Retinal pigment epithelial cell (primary cell): ENCODE results near the gene NOM1.

Experiments used
- DNase-seq: peaks from one replicate; pipeline ENCODE4 v3.0.0-alpha.2; 2010; ENCODE audit warnings: low read depth
- H3K4me3 ChIP-seq: 2 replicates; pipeline ENCODE4 v1.5.1; 2011; ENCODE audit warnings: mild to moderate bottlenecking, low read length, control low read depth, moderate library complexity
- TF ChIP-seq, protein P1 (sequence below): conservative IDR thresholded peaks from 2 replicates; pipeline ENCODE4 v1.5.1; 2011; ENCODE audit warnings: low read depth, low read length, control low read depth, inconsistent platforms

NOM1 gene

DNA sequence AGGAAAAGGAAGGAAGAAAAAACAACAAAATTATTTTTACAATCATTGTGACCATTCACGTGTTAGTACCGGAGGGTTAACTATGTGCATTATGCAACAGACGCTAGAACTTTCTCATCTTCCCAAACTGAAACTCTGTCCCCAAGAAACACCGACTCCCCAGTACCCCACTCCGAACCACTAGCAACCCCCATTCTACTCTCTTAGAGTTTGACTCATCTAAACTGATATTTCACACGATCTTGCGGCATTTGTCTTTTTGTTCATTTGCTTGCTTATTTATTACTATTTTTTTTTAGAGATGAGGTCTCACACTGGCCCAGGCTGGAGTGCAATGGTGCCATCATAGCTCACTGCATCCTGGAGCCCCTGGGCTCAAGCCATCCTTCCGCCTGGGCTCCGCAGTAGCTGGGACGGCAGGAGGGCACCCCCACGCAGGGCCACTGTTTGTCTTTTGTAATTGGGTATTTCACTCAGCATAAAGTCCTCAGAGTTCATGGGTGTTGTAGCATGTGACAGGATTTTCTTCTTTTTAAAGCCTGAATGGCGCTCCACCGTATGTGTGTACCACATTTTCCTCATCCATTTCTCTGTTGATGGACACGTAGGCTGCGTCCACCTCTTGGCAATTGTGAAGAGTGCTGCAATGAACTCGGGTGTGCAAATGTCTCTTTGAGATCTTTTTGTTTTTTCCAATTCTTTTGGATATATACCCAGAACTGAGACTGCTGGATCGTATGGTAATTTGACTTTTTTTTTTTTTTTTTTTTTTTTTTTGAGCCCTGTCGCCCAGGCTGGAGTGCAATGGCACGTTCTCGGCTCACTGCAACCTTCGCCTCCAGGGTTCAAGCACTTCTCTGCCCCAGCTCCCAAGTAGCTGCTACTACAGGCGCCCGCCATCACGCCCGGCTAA, 51.5 kb downstream of the NOM1 start:
- DNase-seq = no peak
- no peak overlapping the region for H3K4me3 ChIP-seq
- TF ChIP-seq, protein P1, sequence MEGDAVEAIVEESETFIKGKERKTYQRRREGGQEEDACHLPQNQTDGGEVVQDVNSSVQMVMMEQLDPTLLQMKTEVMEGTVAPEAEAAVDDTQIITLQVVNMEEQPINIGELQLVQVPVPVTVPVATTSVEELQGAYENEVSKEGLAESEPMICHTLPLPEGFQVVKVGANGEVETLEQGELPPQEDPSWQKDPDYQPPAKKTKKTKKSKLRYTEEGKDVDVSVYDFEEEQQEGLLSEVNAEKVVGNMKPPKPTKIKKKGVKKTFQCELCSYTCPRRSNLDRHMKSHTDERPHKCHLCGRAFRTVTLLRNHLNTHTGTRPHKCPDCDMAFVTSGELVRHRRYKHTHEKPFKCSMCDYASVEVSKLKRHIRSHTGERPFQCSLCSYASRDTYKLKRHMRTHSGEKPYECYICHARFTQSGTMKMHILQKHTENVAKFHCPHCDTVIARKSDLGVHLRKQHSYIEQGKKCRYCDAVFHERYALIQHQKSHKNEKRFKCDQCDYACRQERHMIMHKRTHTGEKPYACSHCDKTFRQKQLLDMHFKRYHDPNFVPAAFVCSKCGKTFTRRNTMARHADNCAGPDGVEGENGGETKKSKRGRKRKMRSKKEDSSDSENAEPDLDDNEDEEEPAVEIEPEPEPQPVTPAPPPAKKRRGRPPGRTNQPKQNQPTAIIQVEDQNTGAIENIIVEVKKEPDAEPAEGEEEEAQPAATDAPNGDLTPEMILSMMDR = no peak

DNA sequence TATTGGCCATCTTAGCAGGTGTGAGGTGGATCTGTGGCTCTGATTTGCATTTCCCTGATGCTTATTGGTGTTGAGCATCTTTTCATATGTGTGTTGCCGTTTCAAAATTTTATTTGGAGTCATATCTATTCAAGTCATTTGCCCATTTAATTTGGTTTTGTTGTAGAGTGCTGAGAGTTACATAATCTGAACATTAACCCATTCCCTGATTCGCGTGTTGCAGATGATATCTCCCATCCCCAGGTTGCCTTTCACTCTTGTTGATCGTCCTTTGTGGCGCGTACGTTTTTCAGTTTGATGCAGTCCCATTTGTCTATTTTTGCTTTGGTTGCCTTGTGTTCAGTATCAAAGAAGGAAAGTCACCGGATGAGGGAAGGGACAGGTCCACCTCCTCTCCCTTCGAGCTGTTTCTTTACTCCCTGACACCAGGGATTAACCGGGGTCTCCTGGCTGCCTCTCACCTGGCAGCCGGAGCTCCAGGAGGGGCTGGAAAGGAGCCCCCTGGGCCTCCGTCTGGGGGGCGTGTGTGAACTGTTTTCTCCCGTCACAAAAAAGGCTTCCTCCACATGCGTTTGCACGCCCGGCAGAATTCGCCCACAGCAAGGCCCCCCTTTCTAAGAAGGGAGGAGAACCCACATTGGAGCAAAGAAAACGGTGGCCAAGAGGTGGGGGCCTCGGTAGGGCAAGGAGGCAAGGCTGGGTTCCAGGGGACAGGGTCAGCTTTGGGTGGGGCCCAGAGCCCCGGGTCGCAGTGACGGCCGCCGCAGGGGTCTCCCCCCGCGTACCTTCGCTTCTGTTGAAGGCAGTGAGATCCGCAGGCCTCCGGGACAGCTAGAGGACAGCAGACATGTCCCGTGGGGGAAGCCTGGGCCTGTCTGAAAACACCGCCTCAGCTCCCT, 52.7 kb downstream of the NOM1 start:
- TF ChIP-seq, protein P1 = no peak
- no peak overlapping the region for H3K4me3 ChIP-seq
- DNase-seq = no peak

DNA sequence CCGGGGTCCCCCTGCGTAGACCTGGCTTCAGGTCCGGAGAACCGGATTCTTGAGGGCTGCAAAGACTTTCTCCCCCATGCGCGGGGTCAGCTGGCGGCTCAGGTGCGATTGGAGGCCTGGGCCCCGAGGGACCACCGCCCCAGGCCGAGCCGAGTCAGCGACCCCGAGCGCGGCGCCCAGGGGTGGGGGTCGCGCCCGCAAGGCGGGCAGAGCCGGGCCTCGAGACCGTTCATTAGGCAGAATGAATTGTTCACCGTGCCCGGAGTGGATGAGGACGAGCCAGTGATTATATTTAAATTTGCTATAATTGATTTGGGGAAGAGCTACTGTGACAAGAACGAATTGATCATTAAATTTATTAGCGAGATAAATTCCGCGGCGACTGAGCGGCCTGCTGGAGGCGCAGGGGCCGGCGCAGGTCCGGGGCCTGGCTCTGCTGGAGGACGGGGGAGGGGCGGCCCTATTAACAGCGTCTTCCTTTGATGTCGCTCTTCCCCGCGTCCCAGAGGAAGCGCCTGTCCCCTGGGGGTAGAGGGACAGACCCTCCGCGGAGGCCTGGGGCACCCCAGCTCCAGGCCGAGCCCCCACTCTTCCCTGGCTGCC, 53.4 kb downstream of the NOM1 start:
- H3K4me3 ChIP-seq = no peak overlapping the region
- TF ChIP-seq, protein P1 = no peak
- no peak for DNase-seq

DNA sequence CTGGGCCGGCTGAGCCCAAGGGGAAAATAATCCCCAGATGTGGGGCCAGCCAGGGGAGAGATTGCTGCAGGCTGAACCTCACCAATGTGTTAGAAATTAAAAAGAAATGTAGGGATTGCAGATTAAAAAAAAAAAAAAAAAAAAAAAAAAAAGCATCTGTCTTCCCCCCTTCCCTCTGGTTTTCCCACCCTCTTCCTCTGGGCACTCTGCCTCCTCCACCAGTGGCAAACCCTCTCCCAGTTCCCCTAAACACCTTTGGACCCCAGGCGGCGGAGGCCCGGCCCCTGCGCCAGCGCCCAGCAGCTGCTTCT, 53.9 kb downstream of the NOM1 start:
- TF ChIP-seq, protein P1 = no peak
- H3K4me3 ChIP-seq = no peak overlapping the region
- DNase-seq = no peak

DNA sequence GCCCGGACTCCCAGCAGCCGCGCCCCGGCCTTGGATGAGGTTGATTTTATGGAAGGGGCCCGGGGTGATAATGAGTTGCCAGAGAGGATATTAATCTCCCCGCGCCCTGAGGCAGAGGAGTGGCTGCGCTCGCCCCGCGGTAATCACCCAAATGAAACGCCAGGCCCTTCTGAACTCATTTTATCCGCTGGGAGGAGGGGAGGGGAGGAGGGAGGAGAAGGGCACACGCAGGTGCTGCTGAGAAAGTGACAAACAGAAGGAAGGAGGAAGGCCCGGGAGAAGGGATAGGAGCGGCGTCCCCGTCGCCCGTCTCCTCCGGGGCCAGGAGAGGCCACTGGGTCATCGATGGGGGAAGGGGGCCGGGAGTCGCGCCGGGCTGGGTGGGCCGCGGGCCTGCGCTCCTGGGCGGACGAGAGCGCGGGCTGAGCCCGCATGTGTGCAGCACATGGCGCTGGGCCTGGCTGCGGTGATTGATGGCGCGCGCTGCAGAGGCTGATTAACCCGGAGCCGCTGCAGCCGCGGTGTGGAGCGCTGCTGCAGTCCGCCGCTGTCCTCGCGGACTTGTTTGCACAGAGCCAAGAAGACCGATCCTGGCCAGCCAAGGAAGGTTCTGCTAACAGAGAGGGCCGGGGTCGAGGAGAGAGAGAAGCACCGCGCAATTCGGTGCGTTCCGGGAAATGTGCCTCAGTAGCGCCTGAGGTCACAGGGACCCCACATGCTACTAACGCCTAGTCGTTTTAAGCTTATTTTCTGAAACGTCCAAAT, 54.4 kb downstream of the NOM1 start:
- TF ChIP-seq, protein P1 = no peak
- H3K4me3 ChIP-seq = no peak overlapping the region
- DNase-seq = no peak

DNA sequence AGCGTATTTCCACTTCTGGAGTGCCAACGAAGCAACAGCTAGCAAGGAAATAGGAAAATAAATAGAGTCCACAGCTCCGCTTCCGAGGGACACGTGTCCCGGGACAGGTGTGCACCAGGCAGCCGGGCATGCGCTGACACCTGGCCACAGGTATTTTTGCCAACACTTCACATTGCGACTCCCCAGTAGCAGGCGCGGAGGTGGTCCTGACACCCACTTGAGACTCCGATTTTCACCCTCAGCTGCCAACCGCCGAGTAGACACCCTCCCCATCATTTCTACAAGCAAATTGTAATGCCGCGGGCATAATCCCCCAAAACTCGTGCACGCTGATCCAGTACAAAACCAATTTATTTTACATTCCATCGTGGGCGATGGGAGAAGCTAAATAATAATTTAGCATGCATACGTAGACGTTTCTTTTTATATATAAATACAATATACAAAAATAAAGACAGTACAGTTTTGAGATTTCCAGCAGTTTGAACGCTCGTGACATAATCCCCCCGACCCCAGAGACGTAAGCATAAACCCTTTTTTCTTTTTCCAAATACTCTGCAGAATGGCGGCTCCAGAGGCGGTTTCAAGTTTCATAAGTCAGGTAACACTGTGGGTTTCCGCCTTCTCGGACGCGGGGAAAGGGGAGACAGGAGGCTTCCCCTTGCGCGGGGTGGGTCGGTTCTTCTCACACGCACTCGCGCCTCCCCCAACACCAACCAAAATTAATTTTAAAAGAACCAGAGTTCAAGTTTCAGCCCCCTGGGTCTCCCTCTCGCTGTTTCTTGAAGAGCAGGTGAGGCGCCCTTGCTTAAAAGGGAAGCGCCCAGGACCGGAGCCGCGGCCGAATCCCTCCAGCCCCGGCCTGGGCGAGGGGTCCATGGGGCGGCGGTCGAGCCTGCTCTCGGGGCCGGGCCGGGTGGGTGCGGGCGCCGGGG, 55.3 kb downstream of the NOM1 start:
- TF ChIP-seq, protein P1 = no peak
- no peak for DNase-seq
- H3K4me3 ChIP-seq = no peak overlapping the region
